Panc1 (cell line): ENCODE measurements around the gene CACNA1B.
"Not testable (repeated sequence)": the region's sequence is repeated elsewhere in the genome, so short reads cannot be mapped to it uniquely, and the experiment has no call there.

Experiments used
- CTCF ChIP-seq: fragments of 450-650 bp; IDR thresholded peaks from 2 replicates; pipeline ENCODE4 v1.5.1; 2017; ENCODE audit warnings: mild to moderate bottlenecking
- POLR2AphosphoS5 ChIP-seq: IDR thresholded peaks from 2 replicates; pipeline ENCODE4 v1.6.1; 2012; ENCODE audit warnings: mild to moderate bottlenecking, low read depth, low read length, moderate library complexity
- SIN3A ChIP-seq: IDR thresholded peaks from 2 replicates; pipeline ENCODE4 v1.6.1; 2012; ENCODE audit warnings: low read depth, mild to moderate bottlenecking, low read length, moderate library complexity, borderline replicate concordance; ENCODE audit not compliant: insufficient read depth
- TF ChIP-seq, protein P1 (sequence below), 2 experiments: IDR thresholded peaks; 2 replicates each; pipeline ENCODE4 v1.6.1; 2011 to 2012; ENCODE audit warnings: low read depth in 2 of 2, control low read depth in 1 of 2, low read length in 1 of 2, mild to moderate bottlenecking in 1 of 2, moderate library complexity in 1 of 2; ENCODE audit not compliant: insufficient read depth in 1 of 2

DNA sequence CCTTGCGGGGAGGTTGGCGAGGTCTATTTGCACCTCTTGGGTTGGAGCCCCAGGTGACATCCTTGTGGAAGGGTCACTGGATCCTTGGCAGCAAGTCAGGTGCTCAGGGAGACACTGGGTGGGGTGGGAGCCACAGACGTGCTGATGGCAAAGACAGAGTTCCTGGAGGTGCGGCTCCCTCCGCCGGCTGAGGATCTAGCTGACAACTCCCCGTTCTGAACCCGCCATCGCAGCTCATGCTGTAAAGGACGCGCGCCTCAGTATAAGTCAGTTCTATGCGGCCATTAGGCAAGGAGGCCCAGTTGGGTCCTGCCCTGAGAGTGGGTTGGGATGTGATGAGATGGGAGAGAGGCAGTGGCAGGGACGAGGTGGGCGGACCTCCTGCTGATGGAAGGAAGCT, 263.4 kb downstream of the CACNA1B start:
- not testable (repeated sequence) for TF ChIP-seq CTCF, POLR2AphosphoS5, SIN3A
- TF ChIP-seq, protein P1, sequence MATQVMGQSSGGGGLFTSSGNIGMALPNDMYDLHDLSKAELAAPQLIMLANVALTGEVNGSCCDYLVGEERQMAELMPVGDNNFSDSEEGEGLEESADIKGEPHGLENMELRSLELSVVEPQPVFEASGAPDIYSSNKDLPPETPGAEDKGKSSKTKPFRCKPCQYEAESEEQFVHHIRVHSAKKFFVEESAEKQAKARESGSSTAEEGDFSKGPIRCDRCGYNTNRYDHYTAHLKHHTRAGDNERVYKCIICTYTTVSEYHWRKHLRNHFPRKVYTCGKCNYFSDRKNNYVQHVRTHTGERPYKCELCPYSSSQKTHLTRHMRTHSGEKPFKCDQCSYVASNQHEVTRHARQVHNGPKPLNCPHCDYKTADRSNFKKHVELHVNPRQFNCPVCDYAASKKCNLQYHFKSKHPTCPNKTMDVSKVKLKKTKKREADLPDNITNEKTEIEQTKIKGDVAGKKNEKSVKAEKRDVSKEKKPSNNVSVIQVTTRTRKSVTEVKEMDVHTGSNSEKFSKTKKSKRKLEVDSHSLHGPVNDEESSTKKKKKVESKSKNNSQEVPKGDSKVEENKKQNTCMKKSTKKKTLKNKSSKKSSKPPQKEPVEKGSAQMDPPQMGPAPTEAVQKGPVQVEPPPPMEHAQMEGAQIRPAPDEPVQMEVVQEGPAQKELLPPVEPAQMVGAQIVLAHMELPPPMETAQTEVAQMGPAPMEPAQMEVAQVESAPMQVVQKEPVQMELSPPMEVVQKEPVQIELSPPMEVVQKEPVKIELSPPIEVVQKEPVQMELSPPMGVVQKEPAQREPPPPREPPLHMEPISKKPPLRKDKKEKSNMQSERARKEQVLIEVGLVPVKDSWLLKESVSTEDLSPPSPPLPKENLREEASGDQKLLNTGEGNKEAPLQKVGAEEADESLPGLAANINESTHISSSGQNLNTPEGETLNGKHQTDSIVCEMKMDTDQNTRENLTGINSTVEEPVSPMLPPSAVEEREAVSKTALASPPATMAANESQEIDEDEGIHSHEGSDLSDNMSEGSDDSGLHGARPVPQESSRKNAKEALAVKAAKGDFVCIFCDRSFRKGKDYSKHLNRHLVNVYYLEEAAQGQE (IDR thresholded peaks at IDR 0.05; ENCODE audit: insufficient read depth in 1 of 2, low read depth in 2 of 2, low read length in 1 of 2) = not testable (repeated sequence)
